Measurements from ENCODE around the gene POSTN. TPM values are rescaled to one million over a fixed set of nuclear protein-coding genes. Genes with fewer than 3 reads are reported as not detected.

The POSTN gene
- total RNA-seq, 1 experiment from 2014 or later, result 0.29 TPM

DNA sequence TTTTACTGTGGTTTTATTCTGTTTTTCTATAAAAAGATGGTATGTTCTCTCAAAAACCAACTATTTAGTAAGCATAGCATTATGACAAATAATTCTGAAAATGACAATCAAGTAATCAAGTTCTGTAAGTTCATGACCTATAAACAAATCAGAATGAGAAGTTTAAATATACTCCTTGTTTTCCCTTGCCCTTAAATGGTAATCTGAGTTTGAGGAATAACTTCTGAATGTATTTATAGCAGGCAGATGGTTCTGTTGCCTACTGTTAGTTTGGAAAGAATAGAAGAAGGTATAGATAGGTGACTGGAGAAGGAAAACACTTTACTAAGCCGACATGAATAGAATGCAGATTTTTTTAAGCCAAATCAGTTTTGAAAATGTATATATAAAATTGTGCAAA is 63.9 kb downstream of the POSTN start:
- H3K27me3 ChIP-seq (replicated peaks; ENCODE audit: control insufficient read depth, insufficient read depth, low read length), result no peaks in the 10 kb centered on the region
- CTCF ChIA-PET, result no interaction called here

GRCh38 chr13:37534181-37534580 is 64.4 kb downstream of the POSTN start:
- H3K4me1 ChIP-seq, result no peaks in the 10 kb centered on the region
- H3K4me1 Mint-ChIP-seq (ENCODE audit: low read depth, unreplicated experiment), result no peaks in the 10 kb centered on the region
- BruUV-seq (replicated peaks), result no TSS peak
- peaks cover 6% of the 10 kb centered on the region for H3K36me3 Mint-ChIP-seq (ENCODE audit: insufficient read depth, unreplicated experiment)
- intact Hi-C loops (cut with micrococcal nuclease; ENCODE audit: unreplicated experiment), result no loop called here
- TF ChIP-seq CTCF (IDR thresholded peaks at IDR 0.05; ENCODE audit: insufficient read depth in 1 of 2, low read depth in 1 of 2, low read length in 1 of 2, severe bottlenecking in 1 of 2, unreplicated experiment in 1 of 2), result no peak
- ChIA-PET POLR2A (no interaction called here), CTCF (no interaction called here)
- peaks cover 16% of the 10 kb centered on the region for H3K9me3 Mint-ChIP-seq (ENCODE audit: unreplicated experiment)
- H3K36me3 ChIP-seq (ENCODE audit: control insufficient read depth, insufficient read depth, low read length), result no peaks in the 10 kb centered on the region
- no peak overlapping the region for H3K4me3 Mint-ChIP-seq (ENCODE audit: unreplicated experiment)
- no peak overlapping the region for H3K27ac Mint-ChIP-seq (ENCODE audit: unreplicated experiment)
- H3K9me3 ChIP-seq, result peaks cover 13% of the 10 kb centered on the region
- no peaks in the 10 kb centered on the region for H3K27me3 ChIP-seq (replicated peaks; ENCODE audit: control insufficient read depth, insufficient read depth, low read length)
- DNase-seq, result no peak
- H3K4me3 ChIP-seq (ENCODE audit: low read depth, low read length), result no peak overlapping the region
- H3K27me3 Mint-ChIP-seq (ENCODE audit: insufficient read depth, unreplicated experiment), result no peaks in the 10 kb centered on the region

More for the DNA sequence above, 63.9 kb downstream of the POSTN start:
- Mint-ChIP-seq H3K27me3 (ENCODE audit: insufficient read depth, unreplicated experiment) (no peaks in the 10 kb centered on the region), H3K4me3 (ENCODE audit: unreplicated experiment) (no peak overlapping the region), H3K4me1 (ENCODE audit: low read depth, unreplicated experiment) (no peaks in the 10 kb centered on the region), H3K27ac (ENCODE audit: unreplicated experiment) (no peak overlapping the region), H3K9me3 (ENCODE audit: unreplicated experiment) (peaks cover 16% of the 10 kb centered on the region), H3K36me3 (ENCODE audit: insufficient read depth, unreplicated experiment) (peaks cover 6% of the 10 kb centered on the region)
- no peaks in the 10 kb centered on the region for H3K4me1 ChIP-seq
- peaks cover 13% of the 10 kb centered on the region for H3K9me3 ChIP-seq
- no peak for TF ChIP-seq CTCF (IDR thresholded peaks at IDR 0.05; ENCODE audit: insufficient read depth in 1 of 2, low read depth in 1 of 2, low read length in 1 of 2, severe bottlenecking in 1 of 2, unreplicated experiment in 1 of 2)
- H3K4me3 ChIP-seq (ENCODE audit: low read depth, low read length), result no peak overlapping the region
- intact Hi-C loops (cut with micrococcal nuclease; ENCODE audit: unreplicated experiment), result no loop called here
- H3K36me3 ChIP-seq (ENCODE audit: control insufficient read depth, insufficient read depth, low read length), result no peaks in the 10 kb centered on the region
- DNase-seq, result no peak
- POLR2A ChIA-PET, result no interaction called here
- BruUV-seq (replicated peaks), result no TSS peak

- POLR2A ChIA-PET, result no interaction called here
- intact Hi-C loops (cut with micrococcal nuclease; ENCODE audit: unreplicated experiment), result no loop called here
- no peaks in the 10 kb centered on the region for H3K4me1 Mint-ChIP-seq (ENCODE audit: low read depth, unreplicated experiment)
- Histone ChIP-seq H3K4me1 (no peaks in the 10 kb centered on the region), H3K36me3 (ENCODE audit: control insufficient read depth, insufficient read depth, low read length) (no peaks in the 10 kb centered on the region), H3K9me3 (peaks cover 13% of the 10 kb centered on the region), H3K4me3 (ENCODE audit: low read depth, low read length) (no peak overlapping the region), H3K27me3 (replicated peaks; ENCODE audit: control insufficient read depth, insufficient read depth, low read length) (no peaks in the 10 kb centered on the region)
- BruUV-seq (replicated peaks), result no TSS peak
- H3K36me3 Mint-ChIP-seq (ENCODE audit: insufficient read depth, unreplicated experiment), result peaks cover 6% of the 10 kb centered on the region
- H3K4me3 Mint-ChIP-seq (ENCODE audit: unreplicated experiment), result no peak overlapping the region
- CTCF ChIA-PET, result no interaction called here
- DNase-seq, result no peak
- no peak overlapping the region for H3K27ac Mint-ChIP-seq (ENCODE audit: unreplicated experiment)
- H3K27me3 Mint-ChIP-seq (ENCODE audit: insufficient read depth, unreplicated experiment), result no peaks in the 10 kb centered on the region
- H3K9me3 Mint-ChIP-seq (ENCODE audit: unreplicated experiment), result peaks cover 16% of the 10 kb centered on the region
- TF ChIP-seq CTCF (IDR thresholded peaks at IDR 0.05; ENCODE audit: insufficient read depth in 1 of 2, low read depth in 1 of 2, low read length in 1 of 2, severe bottlenecking in 1 of 2, unreplicated experiment in 1 of 2), result no peak
These were observed 67.5 kb downstream of the POSTN start for GRCh38 chr13:37531049-37531448.

All from Caco-2 (cell line).